ENCODE measurements around the gene CNTNAP2. TPM values are rescaled to one million over a fixed set of nuclear protein-coding genes. Genes with fewer than 3 reads are reported as not detected.

Gene CNTNAP2
- total RNA-seq, 1 donor from 2014 or later = 2.2 TPM

GRCh38 chr7:147151661-147152060 is 1035.1 kb downstream of the CNTNAP2 start:
- H3K4me1 ChIP-seq = no peaks in the 10 kb centered on the region
- no peaks in the 10 kb centered on the region for H3K9me3 ChIP-seq
- H3K27ac ChIP-seq = no peak overlapping the region
- DNase-seq (ENCODE audit: extremely low spot score in 2 of 2) = no peak
- H3K36me3 ChIP-seq = no peaks in the 10 kb centered on the region
- H3K4me3 ChIP-seq = no peak overlapping the region
- intact Hi-C loops (cut with DNase I) = no loop called here
- TF ChIP-seq CTCF (IDR thresholded peaks at IDR 0.05) (no peak), POLR2A (IDR thresholded peaks at IDR 0.05) (no peak)
- no peaks in the 10 kb centered on the region for H3K27me3 ChIP-seq

- TF ChIP-seq POLR2AphosphoS5 (IDR thresholded peaks at IDR 0.05; ENCODE audit: insufficient read depth in 1 of 2, low read depth in 1 of 2) (no peak), POLR2A (IDR thresholded peaks at IDR 0.05) (no peak), CTCF (IDR thresholded peaks at IDR 0.05) (no peak)
- H3K27ac ChIP-seq = no peak overlapping the region
- no peaks in the 10 kb centered on the region for H3K36me3 ChIP-seq
- DNase-seq (ENCODE audit: extremely low spot score in 2 of 2) = no peak
- H3K4me1 ChIP-seq = no peaks in the 10 kb centered on the region
- no peaks in the 10 kb centered on the region for H3K9me3 ChIP-seq
- intact Hi-C loops (cut with DNase I) = no loop called here
- H3K27me3 ChIP-seq = no peaks in the 10 kb centered on the region
- no peak overlapping the region for H3K4me3 ChIP-seq
Observed at GRCh38 chr7:147153571-147153970, 1037.0 kb downstream of the CNTNAP2 start.

GRCh38 chr7:147161405-147161804 is 1044.8 kb downstream of the CNTNAP2 start:
- DNase-seq (ENCODE audit: extremely low spot score in 2 of 2) = no peak
- TF ChIP-seq POLR2AphosphoS5 (IDR thresholded peaks at IDR 0.05; ENCODE audit: insufficient read depth in 1 of 2, low read depth in 1 of 2) (no peak), CTCF (IDR thresholded peaks at IDR 0.05) (no peak), POLR2A (IDR thresholded peaks at IDR 0.05) (no peak)
- no peak overlapping the region for H3K4me3 ChIP-seq
- no peaks in the 10 kb centered on the region for H3K4me1 ChIP-seq
- no peaks in the 10 kb centered on the region for H3K9me3 ChIP-seq
- no peaks in the 10 kb centered on the region for H3K27me3 ChIP-seq
- intact Hi-C loops (cut with DNase I) = no loop called here
- no peak overlapping the region for H3K27ac ChIP-seq
- H3K36me3 ChIP-seq = no peaks in the 10 kb centered on the region

GRCh38 chr7:147170341-147171012 is 1053.9 kb downstream of the CNTNAP2 start:
- Histone ChIP-seq H3K4me3 (no peak overlapping the region), H3K27me3 (no peaks in the 10 kb centered on the region), H3K27ac (no peak overlapping the region), H3K9me3 (no peaks in the 10 kb centered on the region), H3K36me3 (no peaks in the 10 kb centered on the region), H3K4me1 (no peaks in the 10 kb centered on the region)
- TF ChIP-seq POLR2AphosphoS5 (IDR thresholded peaks at IDR 0.05; ENCODE audit: insufficient read depth in 1 of 2, low read depth in 1 of 2) (no peak), CTCF (IDR thresholded peaks at IDR 0.05) (no peak), POLR2A (IDR thresholded peaks at IDR 0.05) (no peak)
- no peak for DNase-seq (ENCODE audit: extremely low spot score in 2 of 2)
- intact Hi-C loops (cut with DNase I) = no loop called here

- Histone ChIP-seq H3K36me3 (no peaks in the 10 kb centered on the region), H3K4me1 (no peaks in the 10 kb centered on the region), H3K9me3 (no peaks in the 10 kb centered on the region), H3K27ac (no peak overlapping the region), H3K27me3 (no peaks in the 10 kb centered on the region), H3K4me3 (no peak overlapping the region)
- TF ChIP-seq POLR2A (IDR thresholded peaks at IDR 0.05) = no peak
- TF ChIP-seq POLR2AphosphoS5 (IDR thresholded peaks at IDR 0.05; ENCODE audit: insufficient read depth in 1 of 2, low read depth in 1 of 2) = no peak
- TF ChIP-seq CTCF (IDR thresholded peaks at IDR 0.05) = no peak
- DNase-seq (ENCODE audit: extremely low spot score in 2 of 2) = no peak
- intact Hi-C loops (cut with DNase I) = no loop called here
Observed at GRCh38 chr7:147171013-147171391, 1054.4 kb downstream of the CNTNAP2 start.
